Raji (cell line): ENCODE measurements around the gene DLG5.

ENCODE experiments used
- POLR2A ChIP-seq: IDR thresholded peaks from 2 replicates; pipeline ENCODE4 v1.6.1; 2011; ENCODE audit warnings: low read depth, low read length, control low read depth; ENCODE audit not compliant: insufficient read depth

Gene DLG5

DNA sequence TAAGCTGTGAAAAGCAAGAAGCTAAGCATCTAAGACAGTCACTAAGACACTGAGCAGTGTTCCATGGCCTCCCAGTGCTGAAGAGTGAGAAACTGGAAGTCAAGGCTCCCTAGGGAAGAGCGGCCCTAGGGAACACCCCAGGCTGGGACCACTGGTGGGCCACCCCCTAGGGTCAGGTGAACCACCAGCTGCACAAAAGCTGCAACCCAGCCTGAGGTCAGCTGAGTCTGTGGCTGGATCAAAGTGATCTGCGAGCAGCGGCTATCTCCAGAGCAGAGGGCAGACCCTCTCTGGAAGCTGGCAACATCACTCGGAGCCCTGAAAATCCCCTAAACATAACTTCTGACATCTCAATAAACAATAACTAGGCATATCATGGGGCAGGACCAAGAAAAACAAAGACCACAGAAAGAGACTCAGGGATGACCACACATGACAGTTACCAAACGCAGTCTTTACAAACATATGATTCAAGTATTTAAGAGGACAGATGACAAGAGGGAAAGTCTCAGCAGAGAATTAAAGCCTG, 125.8 kb downstream of the DLG5 start:
- TF ChIP-seq POLR2A = no peak

GRCh38 chr10:77800320-77800719, 126.2 kb downstream of the DLG5 start:
- no peak for TF ChIP-seq POLR2A

DNA sequence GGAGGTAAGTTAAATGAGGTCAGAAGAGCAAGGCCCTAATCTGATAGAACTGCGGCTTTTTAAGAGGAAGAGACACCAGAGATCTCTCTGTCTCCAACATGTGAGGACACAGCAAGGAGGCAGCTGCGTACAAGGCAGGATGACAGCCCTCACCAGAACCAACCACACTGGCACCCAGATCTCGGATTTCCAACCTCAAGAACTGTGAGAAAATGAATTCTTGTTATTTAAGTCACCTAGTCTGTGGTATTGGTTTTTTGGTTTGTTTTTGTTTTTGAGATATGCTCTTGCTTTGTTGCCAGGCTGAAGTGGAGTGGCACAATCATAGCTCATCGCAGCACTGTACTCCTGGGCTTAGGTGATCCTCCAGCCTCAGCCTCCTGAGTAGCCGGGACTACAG, 127.2 kb downstream of the DLG5 start:
- no peak for TF ChIP-seq POLR2A

GRCh38 chr10:77798940-77799339, 127.6 kb downstream of the DLG5 start:
- TF ChIP-seq POLR2A = no peak

DNA sequence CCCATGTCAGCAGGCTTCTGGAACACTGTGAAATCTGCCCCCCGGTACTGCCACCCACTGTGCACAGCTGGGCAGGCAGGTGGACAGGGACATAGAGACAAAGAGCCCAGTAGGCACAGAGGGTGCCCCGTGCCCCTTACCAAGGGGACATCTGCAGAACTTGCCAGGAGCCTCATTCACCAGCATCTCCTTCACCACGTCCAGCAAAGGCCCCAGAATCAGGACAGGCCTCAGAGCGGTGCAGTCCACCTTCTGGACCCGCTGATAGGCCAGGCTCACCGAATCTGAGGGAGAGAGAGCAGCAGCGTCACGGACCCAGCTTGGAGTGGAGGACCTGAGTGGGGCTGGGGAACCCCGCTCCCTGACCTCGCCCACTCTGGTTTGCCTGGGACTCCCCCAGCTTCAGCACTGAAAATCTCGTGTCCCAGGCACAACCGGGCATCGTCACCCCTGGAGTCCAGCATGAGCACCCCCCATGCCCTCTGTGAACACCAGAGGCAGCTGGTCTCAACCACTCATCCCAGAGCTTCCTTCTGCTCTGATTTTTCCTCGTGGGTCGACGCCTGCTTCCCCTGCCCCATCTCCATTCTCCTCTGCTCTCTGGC, 130.1 kb downstream of the DLG5 start:
- TF ChIP-seq POLR2A = no peak

GRCh38 chr10:77795426-77796055, 131.0 kb downstream of the DLG5 start:
- TF ChIP-seq POLR2A = no peak

DNA sequence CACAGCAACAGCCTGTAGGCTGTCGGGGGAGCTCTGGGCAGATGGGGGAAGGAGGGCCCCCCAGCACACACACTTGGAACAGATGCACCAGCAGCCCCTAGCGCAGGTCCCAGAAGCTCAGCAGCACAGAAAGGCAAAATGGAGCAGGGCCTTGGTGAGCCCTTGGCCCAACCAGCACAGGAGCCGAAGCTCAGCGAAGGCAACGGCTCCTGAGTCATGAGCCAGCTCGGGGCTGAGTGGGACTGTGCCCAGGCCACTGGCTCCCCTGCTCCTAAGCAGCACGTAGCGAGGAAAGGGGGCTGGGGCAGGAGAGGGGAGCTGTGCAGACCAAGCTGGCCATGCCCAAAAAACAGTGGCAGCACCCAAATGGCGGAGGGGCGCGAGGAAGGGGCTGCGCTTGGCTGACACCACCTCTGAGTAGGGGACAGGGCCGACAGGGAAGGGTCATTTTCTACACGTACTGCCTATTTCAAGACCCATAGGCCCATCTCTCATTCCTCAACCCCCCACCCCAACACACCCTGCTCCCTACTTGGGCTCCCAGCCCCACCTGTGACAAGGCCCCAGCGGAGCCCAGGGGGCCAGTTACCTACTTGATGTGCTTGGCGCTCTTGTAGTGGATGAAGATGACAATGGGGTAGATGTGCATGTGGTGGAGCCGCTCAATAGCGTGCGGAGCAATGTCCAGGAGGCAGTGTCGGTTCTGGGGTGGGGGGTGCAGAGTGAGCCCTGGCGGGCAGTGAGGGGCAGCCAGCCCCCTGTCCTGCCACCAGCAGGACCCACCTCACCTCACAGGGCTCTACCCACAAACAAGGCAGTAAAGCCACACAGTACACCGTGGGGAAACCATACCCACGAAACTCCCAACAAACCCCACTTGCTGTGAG, 132.1 kb downstream of the DLG5 start:
- TF ChIP-seq POLR2A = no peak

DNA sequence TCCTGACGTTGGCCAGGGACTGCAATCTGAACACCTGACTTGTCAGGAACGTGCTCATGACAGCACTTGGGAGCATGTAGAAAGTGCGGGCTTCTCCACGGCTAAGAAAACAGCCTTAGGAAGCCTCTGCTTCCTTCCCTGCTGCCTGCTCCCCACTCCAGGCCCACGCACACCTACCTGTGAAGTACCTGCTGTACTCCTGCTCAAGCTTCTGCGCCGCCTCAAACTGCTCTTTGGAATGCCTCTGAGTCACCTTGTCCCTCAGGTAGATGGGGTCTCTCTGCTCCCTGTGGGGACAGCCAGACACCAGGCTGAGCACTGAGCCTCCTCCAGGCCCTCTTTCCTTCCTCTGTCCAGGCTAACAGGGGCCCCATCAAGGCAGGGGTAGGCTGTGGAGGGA, 132.7 kb downstream of the DLG5 start:
- no peak for TF ChIP-seq POLR2A

- TF ChIP-seq POLR2A = no peak
Measured at GRCh38 chr10:77792155-77792554, 134.4 kb downstream of the DLG5 start.

DNA sequence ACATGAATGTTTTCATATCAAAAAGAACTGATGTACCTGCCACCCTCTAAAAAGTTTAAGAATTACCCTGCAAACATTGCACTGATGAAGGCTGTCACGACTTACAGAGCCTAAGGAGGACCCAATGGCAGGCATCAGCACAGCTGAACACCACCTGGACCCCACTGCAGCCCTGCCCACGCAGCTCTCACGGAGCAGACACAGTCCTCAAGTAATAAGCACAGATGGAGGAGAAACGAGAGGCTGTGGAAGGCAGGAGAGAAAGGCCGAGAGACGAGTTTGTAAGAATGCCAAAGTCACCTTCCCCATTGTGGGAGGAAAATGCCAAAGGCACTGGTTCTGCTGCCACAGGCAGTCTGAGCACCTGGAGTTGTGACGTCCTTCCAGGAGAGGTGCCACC, 135.0 kb downstream of the DLG5 start:
- no peak for TF ChIP-seq POLR2A

DNA sequence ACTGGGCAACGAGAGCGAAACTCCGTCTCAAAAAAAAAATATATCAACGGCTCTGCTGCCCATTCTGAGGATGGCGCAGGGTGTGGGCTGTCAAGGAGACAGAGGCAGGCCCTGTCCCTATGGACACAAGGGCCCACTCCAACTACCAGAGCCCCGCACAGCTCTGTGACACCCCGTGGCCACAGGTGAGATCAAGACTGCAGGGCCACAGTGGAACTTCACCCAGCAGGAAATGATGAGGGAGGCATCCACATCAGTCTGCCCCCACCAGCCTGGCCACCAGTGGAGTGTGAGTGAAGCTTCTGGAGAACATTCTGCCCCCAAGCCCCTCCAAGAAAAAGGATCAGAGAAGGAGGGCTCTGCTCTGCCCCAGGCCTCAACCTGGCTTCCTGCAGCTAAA, 136.7 kb downstream of the DLG5 start:
- no peak for TF ChIP-seq POLR2A

DNA sequence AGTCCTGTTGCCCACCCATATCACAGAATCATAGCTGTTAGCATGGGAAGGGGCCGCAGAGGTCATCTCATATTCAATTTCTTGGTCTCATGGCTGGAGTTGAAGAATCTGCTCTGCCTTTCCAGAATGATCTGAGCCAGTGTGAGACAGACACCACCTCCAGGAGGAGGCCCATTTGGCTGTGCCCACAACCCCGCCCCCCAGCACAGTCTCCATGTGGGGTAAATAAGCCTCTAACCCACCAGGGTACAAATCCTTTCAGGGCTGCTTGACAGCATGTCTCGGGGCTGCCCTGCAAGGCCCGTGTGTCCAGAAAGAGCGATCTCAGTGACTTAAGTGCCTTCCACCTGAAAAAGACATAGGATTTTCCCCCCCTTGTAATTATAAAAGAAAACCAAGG, 137.5 kb downstream of the DLG5 start:
- TF ChIP-seq POLR2A = no peak

GRCh38 chr10:77788496-77789010, 138.0 kb downstream of the DLG5 start:
- TF ChIP-seq POLR2A = no peak

DNA sequence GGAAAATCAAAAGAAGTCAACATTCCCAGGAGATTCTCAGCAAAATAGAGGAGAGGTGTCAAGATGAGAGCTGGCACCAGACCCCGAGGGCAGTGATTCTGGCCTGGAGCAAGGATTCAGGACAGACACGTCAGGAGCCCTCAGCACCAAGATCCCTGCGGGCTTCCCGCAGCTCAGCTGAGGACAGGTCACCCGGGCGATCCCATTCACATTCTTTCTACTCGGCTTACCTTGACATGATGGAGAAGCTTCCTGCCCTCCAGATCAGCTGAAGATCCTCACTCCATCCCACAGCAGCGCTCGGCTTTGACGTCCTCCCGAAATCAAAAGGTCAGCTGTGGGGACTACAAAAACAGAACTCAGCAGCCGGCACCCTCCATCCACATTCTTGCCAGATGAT, 139.1 kb downstream of the DLG5 start:
- TF ChIP-seq POLR2A = no peak

GRCh38 chr10:77784856-77785255, 141.7 kb downstream of the DLG5 start:
- TF ChIP-seq POLR2A = no peak
